B cell (primary cell): ENCODE measurements around the gene EFCAB10. TPM values are rescaled to one million over a fixed set of nuclear protein-coding genes. Genes with fewer than 3 reads are reported as not detected.

Source experiments
- ATAC-seq: fragments of 200-7000 bp; cut with Tn5 transposase; one replicate; pipeline ENCODE4 v1.10.0; 2021; ENCODE audit warnings: low read depth, mild to moderate bottlenecking, moderate number of reproducible peaks, moderate library complexity
- CTCF ChIA-PET: fragments of 350-600 bp; sonication (Branson Sonifier 250); formaldehyde crosslinking; loops from one replicate; lab custom pipeline; 2021; ENCODE audit warnings: antibody characterized with exemption, inconsistent platforms; lab: Charles Lee
- POLR2A ChIA-PET: fragments of 350-600 bp; sonication (Branson Sonifier 250); formaldehyde crosslinking; loops from one replicate; lab custom pipeline; 2021; ENCODE audit warnings: antibody characterized with exemption; lab: Charles Lee
- DNase-seq: peaks from one replicate; pipeline ENCODE4 v3.0.0; 2013
- H2AFZ ChIP-seq: 2 replicates; pipeline ENCODE4 v1.6.1; 2012; ENCODE audit warnings: mild to moderate bottlenecking, low read depth, low read length; ENCODE audit not compliant: insufficient read depth, poor library complexity, severe bottlenecking
- H3K27ac ChIP-seq, 2 donors: 1 replicate in 1 of 2; 2 replicates in 1 of 2; pipeline ENCODE4 v1.5.1; 2012 to 2013; ENCODE audit warnings: low read length in 2 of 2, mild to moderate bottlenecking in 2 of 2, moderate library complexity in 1 of 2
- H3K27me3 ChIP-seq, 4 experiments: fragments of 200-600 bp in 1 of 4; sonication (generic) in 1 of 4; replicated peaks in 1 of 4; 1 replicate in 2 of 4; 2 replicates in 2 of 4; pipeline versions ENCODE4 v1.6.1 to v1.7.0; 2013 to 2016; ENCODE audit warnings: low read length in 3 of 4, mild to moderate bottlenecking in 2 of 4, mixed read lengths in 1 of 4, moderate library complexity in 1 of 4; ENCODE audit not compliant: insufficient read depth in 4 of 4, control insufficient read depth in 3 of 4; ENCODE audit errors: control extremely low read depth in 1 of 4
- H3K36me3 ChIP-seq, 2 experiments: replicated peaks in 1 of 2; 1 replicate in 1 of 2; 2 replicates in 1 of 2; pipeline versions ENCODE4 v1.6.1 to v1.7.1; 2013; ENCODE audit warnings: low read length in 1 of 2; ENCODE audit not compliant: insufficient read depth in 2 of 2, control insufficient read depth in 1 of 2; ENCODE audit errors: control extremely low read depth in 1 of 2, extremely low read depth in 1 of 2
- H3K4me1 ChIP-seq, 2 donors: fragments of 200-600 bp in 1 of 2; sonication (generic) in 1 of 2; 1 replicate in 1 of 2; 2 replicates in 1 of 2; pipeline versions ENCODE4 v1.5.1 to v1.6.1; 2013 to 2017; ENCODE audit warnings: low read length in 2 of 2; ENCODE audit not compliant: control insufficient read depth in 2 of 2, insufficient read depth in 2 of 2
- H3K4me2 ChIP-seq: replicated peaks from 2 replicates; pipeline ENCODE3; 2012; ENCODE audit warnings: mild to moderate bottlenecking, low read depth, low read length; ENCODE audit not compliant: poor library complexity, severe bottlenecking
- H3K4me3 ChIP-seq, 5 experiments: fragments of 200-600 bp in 1 of 5; sonication (generic) in 1 of 5; 1 replicate in 3 of 5; 2 replicates in 2 of 5; pipeline versions ENCODE4 v1.5.1 to v1.7.0; 2011 to 2016; ENCODE audit warnings: low read length in 4 of 5, mild to moderate bottlenecking in 4 of 5, low read depth in 2 of 5, control low read depth in 1 of 5, moderate library complexity in 1 of 5; ENCODE audit not compliant: insufficient read depth in 1 of 5; ENCODE audit errors: control extremely low read depth in 1 of 5, extremely low read depth in 1 of 5
- H3K79me2 ChIP-seq: fragments of 200-600 bp; sonication (generic); one replicate; pipeline ENCODE4 v1.6.0; 2016; ENCODE audit warnings: low read length; ENCODE audit not compliant: control insufficient read depth, insufficient read depth
- H3K9ac ChIP-seq: fragments of 200-600 bp; sonication (generic); 2 replicates; pipeline ENCODE4 v1.6.1; 2017; ENCODE audit warnings: mild to moderate bottlenecking, low read length, moderate library complexity
- H3K9me3 ChIP-seq, 3 donors: one replicate each; pipeline versions ENCODE4 v1.6.1 to v1.7.1; 2013; ENCODE audit warnings: low read length in 2 of 3; ENCODE audit not compliant: control insufficient read depth in 2 of 3, insufficient read depth in 1 of 3; ENCODE audit errors: control extremely low read depth in 1 of 3
- H4K20me1 ChIP-seq: 2 replicates; pipeline ENCODE4 v1.6.0; 2012; ENCODE audit warnings: mild to moderate bottlenecking, low read length; ENCODE audit not compliant: insufficient read depth, control insufficient read depth, poor library complexity, severe bottlenecking
- H3K27ac Mint-ChIP-seq: one replicate; pipeline ENCODE4 v1.8.0; 2021; ENCODE audit warnings: mixed read lengths
- H3K27me3 Mint-ChIP-seq: one replicate; pipeline ENCODE4 v1.8.0; 2021; ENCODE audit warnings: mixed read lengths
- H3K4me1 Mint-ChIP-seq: one replicate; pipeline ENCODE4 v1.8.0; 2021; ENCODE audit warnings: mixed read lengths
- H3K4me3 Mint-ChIP-seq: one replicate; pipeline ENCODE4 v1.8.0; 2021; ENCODE audit warnings: mixed read lengths
- H3K9me3 Mint-ChIP-seq: one replicate; pipeline ENCODE4 v1.8.0; 2022; ENCODE audit warnings: mixed read lengths; ENCODE audit not compliant: insufficient read depth
- EZH2 ChIP-seq: IDR thresholded peaks from 2 replicates; pipeline ENCODE4 v1.6.1; 2012; ENCODE audit warnings: borderline replicate concordance, low read depth, mild to moderate bottlenecking, moderate library complexity, low read length; ENCODE audit not compliant: insufficient read depth, poor library complexity, severe bottlenecking
- WGBS: methylation state at CpG from one replicate; pipeline ENCODE4 v1.1.5; 2013; ENCODE audit warnings: missing lambda C conversion rate; ENCODE audit not compliant: insufficient coverage; 5-methylcytosine and 5-hydroxymethylcytosine counted together
- intact Hi-C: fragments of 100-400 bp; cut with micrococcal nuclease; formaldehyde crosslinking; loops from one replicate; pipeline ENCODE4 v1.10.0; 2022
- polyA plus RNA-seq: library from polyadenylated mRNA; depleted of rRNA; stranded (reverse); fragments of >200 nt; gene quantifications from 2 replicates; pipeline ENCODE4 v1.2.3, GENCODE V29; 2012
- total RNA-seq, 2 donors: library from RNA; stranded (reverse); fragments of 120-200 nt in 1 of 2; gene quantifications; 1 replicate in 1 of 2; 2 replicates in 1 of 2; pipeline versions ENCODE4 v1.2.3 to v1.2.4, GENCODE V29; 2013 to 2022
- TF ChIP-seq, protein P1 (sequence below): fragments of 200-600 bp; IDR thresholded peaks from one replicate; pipeline ENCODE4 v1.8.0; 2022; ENCODE audit warnings: antibody characterized with exemption, mild to moderate bottlenecking

The EFCAB10 gene
- total and polyA plus RNA-seq, 2 donors (not counting 1 experiment from before 2014, with no cell fraction given), result not detected

- H3K9me3 Mint-ChIP-seq, result no peaks in the 10 kb centered on the region
- H3K36me3 ChIP-seq, result peaks cover 3 to 82% of the 10 kb centered on the region in 2 experiments
Measured at GRCh38 chr7:105618016-105618296, 36.7 kb upstream of the EFCAB10 start.

GRCh38 chr7:105617280-105618015 lies 36.2 kb upstream of the EFCAB10 start:
- ATAC-seq (no peak), DNase-seq (no peak)
- Mint-ChIP-seq H3K27ac (no peak overlapping the region), H3K4me3 (no peak overlapping the region), H3K27me3 (no peaks in the 10 kb centered on the region), H3K4me1 (no peaks in the 10 kb centered on the region), H3K9me3 (no peaks in the 10 kb centered on the region)
- Histone ChIP-seq H3K4me2 (no peak overlapping the region), H3K4me1 (no peaks in the 10 kb centered on the region), H3K36me3 (peaks cover 0 to 79% of the 10 kb centered on the region in 2 experiments), H3K27ac (no peak overlapping the region), H3K79me2 (no peaks in the 10 kb centered on the region), H3K9ac (no peak overlapping the region), H3K27me3 (no peaks in the 10 kb centered on the region), H3K4me3 (no peak overlapping the region), H2AFZ (no peak overlapping the region), H4K20me1 (no peaks in the 10 kb centered on the region), H3K9me3 (no peaks in the 10 kb centered on the region)
- intact Hi-C loops, result no loop called here
- no peak for TF ChIP-seq EZH2
- TF ChIP-seq, protein P1, sequence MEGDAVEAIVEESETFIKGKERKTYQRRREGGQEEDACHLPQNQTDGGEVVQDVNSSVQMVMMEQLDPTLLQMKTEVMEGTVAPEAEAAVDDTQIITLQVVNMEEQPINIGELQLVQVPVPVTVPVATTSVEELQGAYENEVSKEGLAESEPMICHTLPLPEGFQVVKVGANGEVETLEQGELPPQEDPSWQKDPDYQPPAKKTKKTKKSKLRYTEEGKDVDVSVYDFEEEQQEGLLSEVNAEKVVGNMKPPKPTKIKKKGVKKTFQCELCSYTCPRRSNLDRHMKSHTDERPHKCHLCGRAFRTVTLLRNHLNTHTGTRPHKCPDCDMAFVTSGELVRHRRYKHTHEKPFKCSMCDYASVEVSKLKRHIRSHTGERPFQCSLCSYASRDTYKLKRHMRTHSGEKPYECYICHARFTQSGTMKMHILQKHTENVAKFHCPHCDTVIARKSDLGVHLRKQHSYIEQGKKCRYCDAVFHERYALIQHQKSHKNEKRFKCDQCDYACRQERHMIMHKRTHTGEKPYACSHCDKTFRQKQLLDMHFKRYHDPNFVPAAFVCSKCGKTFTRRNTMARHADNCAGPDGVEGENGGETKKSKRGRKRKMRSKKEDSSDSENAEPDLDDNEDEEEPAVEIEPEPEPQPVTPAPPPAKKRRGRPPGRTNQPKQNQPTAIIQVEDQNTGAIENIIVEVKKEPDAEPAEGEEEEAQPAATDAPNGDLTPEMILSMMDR, result no peak
- CTCF ChIA-PET, result no interaction called here
- 98% methylated on average over 9 of the region's 14 CpGs for WGBS
- POLR2A ChIA-PET, result no interaction called here

More at GRCh38 chr7:105618016-105618296, 36.7 kb upstream of the EFCAB10 start:
- Histone ChIP-seq H3K27me3 (no peaks in the 10 kb centered on the region), H2AFZ (no peak overlapping the region), H3K4me1 (no peaks in the 10 kb centered on the region), H3K79me2 (no peaks in the 10 kb centered on the region), H3K9ac (no peak overlapping the region), H3K9me3 (no peaks in the 10 kb centered on the region), H3K4me2 (no peak overlapping the region), H4K20me1 (no peaks in the 10 kb centered on the region), H3K4me3 (no peak overlapping the region), H3K27ac (no peak overlapping the region)
- TF ChIP-seq EZH2, result no peak
- TF ChIP-seq, protein P1, result no peak
- no peaks in the 10 kb centered on the region for H3K27me3 Mint-ChIP-seq
- intact Hi-C loops, result no loop called here
- ATAC-seq, result no peak
- CTCF ChIA-PET, result no interaction called here
- no peak overlapping the region for H3K27ac Mint-ChIP-seq
- H3K4me3 Mint-ChIP-seq, result no peak overlapping the region
- no peak for DNase-seq
- no peaks in the 10 kb centered on the region for H3K4me1 Mint-ChIP-seq
- WGBS, result 94% methylated on average over 3 of the region's 5 CpGs
- POLR2A ChIA-PET, result no interaction called here
